H1 (cell line): Measurements from ENCODE around the gene HIVEP3. TPM values are rescaled to one million over a fixed set of nuclear protein-coding genes. Genes with fewer than 3 reads are reported as not detected.

ENCODE experiments used
- KDM5A ChIP-seq: fragments of 200-600 bp; IDR thresholded peaks from 2 replicates; pipeline ENCODE4 v1.7.1; 2012; ENCODE audit warnings: mild to moderate bottlenecking, low read length, inconsistent platforms, mixed read lengths
- TAF1 ChIP-seq: IDR thresholded peaks from 2 replicates; pipeline ENCODE4 v1.6.1; 2011; ENCODE audit warnings: mild to moderate bottlenecking, low read depth, low read length
- polyA plus RNA-seq, 7 experiments: library from polyadenylated mRNA; depleted of rRNA in 3 of 7; stranded (reverse) in 5 of 7; unstranded in 2 of 7; fragments of >200 nt in 5 of 7; fragments of 200-250 nt in 2 of 7; gene quantifications; 1 replicate in 5 of 7; 2 replicates in 1 of 7; 4 replicates in 1 of 7; pipeline versions ENCODE4 v1.2.1 to v1.2.3, GENCODE V29; 2011 to 2013; ENCODE audit warnings: missing spikeins in 2 of 7, mixed read lengths in 2 of 7
- total RNA-seq: library from RNA; stranded (reverse); fragmentation: NEBNext Ultra II Directional; extraction: Animal tissue kit (Norgen Biotek cat#: 25700); gene quantifications from 2 replicates; pipeline ENCODE4 v1.2.1, GENCODE V29; 2021

Gene HIVEP3
- total and polyA plus RNA-seq, 2 of the 8 experiments (the other 6 are each of a cell fraction or from before 2014, with no cell fraction given): 0.24 to 0.69 TPM

DNA sequence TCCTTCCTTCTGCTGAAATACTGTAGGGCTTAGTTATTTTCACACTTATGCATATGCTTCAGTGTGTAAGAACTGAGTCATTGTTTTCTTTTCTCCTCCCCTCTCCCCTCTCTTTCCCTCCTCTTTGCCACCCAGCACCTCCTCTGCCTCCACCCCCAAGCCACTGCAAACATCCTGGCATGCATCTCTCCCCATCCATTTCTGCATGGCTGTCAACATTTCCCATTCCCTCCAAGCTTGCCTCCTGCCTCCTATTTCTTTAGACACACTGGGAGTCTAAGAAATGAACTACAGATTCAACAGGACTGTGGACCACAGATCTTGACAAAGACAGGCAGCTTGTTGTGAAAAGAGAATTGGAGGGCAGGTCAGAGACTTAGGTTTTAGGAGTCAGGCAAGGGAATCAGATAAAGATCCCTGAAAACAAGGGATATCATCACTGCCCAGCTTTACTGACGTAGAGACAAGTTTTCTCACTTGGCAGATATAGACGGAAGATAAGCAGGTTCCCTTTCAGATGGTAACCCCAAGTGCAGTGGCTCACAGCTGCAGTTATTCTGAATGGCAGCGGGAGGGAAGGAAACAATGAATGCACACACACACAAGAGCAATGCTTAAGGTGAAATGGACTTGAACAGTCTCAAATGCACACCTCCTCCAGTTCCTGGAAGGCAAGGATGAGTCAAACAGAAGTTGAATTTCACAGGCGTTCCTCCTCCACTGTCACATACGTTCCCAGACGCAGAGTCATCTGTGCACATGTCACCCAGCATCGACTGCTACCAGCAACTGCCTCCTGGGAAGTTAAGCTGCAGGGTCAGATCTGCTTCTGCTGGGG is 56.1 kb downstream of the HIVEP3 start (continued):
- TF ChIP-seq KDM5A (no peak), TAF1 (no peak)
